Neural progenitor cell (in vitro differentiated cells): ENCODE results near the gene ANHX. TPM values are rescaled to one million over a fixed set of nuclear protein-coding genes. Genes with fewer than 3 reads are reported as not detected.

Experiments used
- DNase-seq: peaks from one replicate; pipeline ENCODE4 v3.0.0-alpha.2; 2016; ENCODE audit warnings: low spot score
- H2AFZ ChIP-seq: fragments of 200-600 bp; sonication (generic); replicated peaks from 2 replicates; pipeline ENCODE4 v1.6.1; 2016; ENCODE audit warnings: antibody characterized with exemption
- H3F3A ChIP-seq: fragments of 200-600 bp; sonication (generic); 2 replicates; pipeline ENCODE4 v1.6.1; 2016; ENCODE audit warnings: antibody characterized with exemption, low read depth
- H3K27ac ChIP-seq: fragments of 200-600 bp; sonication (generic); 2 replicates; pipeline ENCODE4 v1.5.1; 2016; ENCODE audit warnings: mild to moderate bottlenecking
- H3K27me3 ChIP-seq: fragments of 200-600 bp; sonication (generic); 2 replicates; pipeline ENCODE4 v1.6.1; 2016; ENCODE audit warnings: mild to moderate bottlenecking, moderate library complexity
- H3K36me3 ChIP-seq: fragments of 200-600 bp; sonication (generic); 2 replicates; pipeline ENCODE4 v1.5.1; 2016
- H3K4me1 ChIP-seq: fragments of 200-600 bp; sonication (generic); 2 replicates; pipeline ENCODE4 v1.6.1; 2016; ENCODE audit warnings: mixed run types
- H3K4me2 ChIP-seq: fragments of 200-600 bp; sonication (generic); 2 replicates; pipeline ENCODE4 v1.6.1; 2016
- H3K4me3 ChIP-seq: fragments of 200-600 bp; sonication (generic); 2 replicates; pipeline ENCODE4 v1.5.1; 2016
- H3K79me2 ChIP-seq: fragments of 200-600 bp; sonication (generic); 2 replicates; pipeline ENCODE4 v1.6.1; 2016; ENCODE audit warnings: low read depth
- H3K9ac ChIP-seq: fragments of 200-600 bp; sonication (generic); 2 replicates; pipeline ENCODE4 v1.6.1; 2016
- H3K9me3 ChIP-seq: fragments of 200-600 bp; sonication (generic); 2 replicates; pipeline ENCODE4 v1.5.1; 2016; ENCODE audit warnings: low read depth
- H4K20me1 ChIP-seq: fragments of 200-600 bp; sonication (generic); 2 replicates; pipeline ENCODE4 v1.6.1; 2016; ENCODE audit warnings: low read depth
- H3K27ac Mint-ChIP-seq: 3 replicates; pipeline ENCODE4 v1.8.0; 2021; ENCODE audit warnings: mixed read lengths
- H3K27me3 Mint-ChIP-seq: 2 replicates; pipeline ENCODE4 v1.8.0; 2022; ENCODE audit warnings: low read depth, mild to moderate bottlenecking, inconsistent platforms, moderate library complexity, mixed read lengths; ENCODE audit not compliant: insufficient read depth
- H3K36me3 Mint-ChIP-seq: 3 replicates; pipeline ENCODE4 v1.8.0; 2021; ENCODE audit warnings: mixed read lengths
- H3K4me1 Mint-ChIP-seq: 3 replicates; pipeline ENCODE4 v1.8.0; 2021; ENCODE audit warnings: mixed read lengths
- H3K4me3 Mint-ChIP-seq: 3 replicates; pipeline ENCODE4 v1.8.0; 2021; ENCODE audit warnings: mild to moderate bottlenecking, moderate library complexity, mixed read lengths
- H3K9me3 Mint-ChIP-seq: 3 replicates; pipeline ENCODE4 v1.8.0; 2020; ENCODE audit warnings: mixed read lengths
- EZH2 ChIP-seq: fragments of 200-600 bp; sonication (generic); IDR thresholded peaks from 2 replicates; pipeline ENCODE4 v1.6.1; 2017; ENCODE audit warnings: antibody characterized with exemption, mild to moderate bottlenecking, moderate library complexity
- EZH2phosphoT487 ChIP-seq: fragments of 200-600 bp; sonication (generic); IDR thresholded peaks from 2 replicates; pipeline ENCODE4 v1.6.1; 2017; ENCODE audit warnings: antibody characterized with exemption
- total RNA-seq: library from RNA; depleted of rRNA; stranded (reverse); fragments of >200 nt; gene quantifications from 2 replicates; pipeline ENCODE4 v1.2.3, GENCODE V29; 2015; ENCODE audit warnings: low replicate concordance
- TF ChIP-seq, protein P1 (sequence below): fragments of 200-600 bp; sonication (generic); IDR thresholded peaks from 2 replicates; pipeline ENCODE4 v1.5.1; 2017; ENCODE audit warnings: antibody characterized with exemption, mild to moderate bottlenecking

Gene ANHX
- total RNA-seq, 1 donor from 2014 or later = not detected

DNA sequence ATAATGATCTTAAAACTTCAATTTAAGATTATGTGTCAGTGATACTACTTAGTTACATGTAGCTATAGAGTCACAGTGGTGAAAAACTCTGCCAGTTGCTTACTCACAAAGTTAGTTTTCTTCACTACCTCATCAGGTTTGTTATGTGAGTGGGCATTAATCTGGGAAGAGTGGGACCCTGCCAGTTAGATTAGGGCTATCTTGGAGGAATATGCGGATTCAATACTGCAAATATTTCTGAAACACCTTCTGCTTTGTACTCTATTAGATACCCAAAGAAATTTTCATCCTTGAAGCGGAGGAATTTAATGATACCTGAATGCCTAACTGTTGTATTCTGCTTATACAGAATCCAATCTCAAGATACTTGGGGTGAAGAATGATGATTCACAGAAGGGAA, 29.3 kb downstream of the ANHX start:
- Histone ChIP-seq H3K9ac (no peak overlapping the region), H3K9me3 (peaks cover 79% of the 10 kb centered on the region), H3K4me3 (no peak overlapping the region), H3K4me2 (no peak overlapping the region), H3K36me3 (peaks cover 51% of the 10 kb centered on the region), H3K27ac (no peak overlapping the region), H3K27me3 (no peaks in the 10 kb centered on the region), H4K20me1 (no peaks in the 10 kb centered on the region), H3F3A (peaks cover 32% of the 10 kb centered on the region), H2AFZ (no peak overlapping the region), H3K79me2 (no peaks in the 10 kb centered on the region), H3K4me1 (no peaks in the 10 kb centered on the region)
- H3K4me3 Mint-ChIP-seq = no peak overlapping the region
- H3K27ac Mint-ChIP-seq = no peak overlapping the region
- DNase-seq = no peak
- TF ChIP-seq, protein P1, sequence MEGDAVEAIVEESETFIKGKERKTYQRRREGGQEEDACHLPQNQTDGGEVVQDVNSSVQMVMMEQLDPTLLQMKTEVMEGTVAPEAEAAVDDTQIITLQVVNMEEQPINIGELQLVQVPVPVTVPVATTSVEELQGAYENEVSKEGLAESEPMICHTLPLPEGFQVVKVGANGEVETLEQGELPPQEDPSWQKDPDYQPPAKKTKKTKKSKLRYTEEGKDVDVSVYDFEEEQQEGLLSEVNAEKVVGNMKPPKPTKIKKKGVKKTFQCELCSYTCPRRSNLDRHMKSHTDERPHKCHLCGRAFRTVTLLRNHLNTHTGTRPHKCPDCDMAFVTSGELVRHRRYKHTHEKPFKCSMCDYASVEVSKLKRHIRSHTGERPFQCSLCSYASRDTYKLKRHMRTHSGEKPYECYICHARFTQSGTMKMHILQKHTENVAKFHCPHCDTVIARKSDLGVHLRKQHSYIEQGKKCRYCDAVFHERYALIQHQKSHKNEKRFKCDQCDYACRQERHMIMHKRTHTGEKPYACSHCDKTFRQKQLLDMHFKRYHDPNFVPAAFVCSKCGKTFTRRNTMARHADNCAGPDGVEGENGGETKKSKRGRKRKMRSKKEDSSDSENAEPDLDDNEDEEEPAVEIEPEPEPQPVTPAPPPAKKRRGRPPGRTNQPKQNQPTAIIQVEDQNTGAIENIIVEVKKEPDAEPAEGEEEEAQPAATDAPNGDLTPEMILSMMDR = no peak
- TF ChIP-seq EZH2phosphoT487 (no peak), EZH2 (no peak)
- no peaks in the 10 kb centered on the region for H3K4me1 Mint-ChIP-seq
- peaks cover 78% of the 10 kb centered on the region for H3K9me3 Mint-ChIP-seq
- peaks cover 12% of the 10 kb centered on the region for H3K27me3 Mint-ChIP-seq
- H3K36me3 Mint-ChIP-seq = peaks cover 51% of the 10 kb centered on the region

DNA sequence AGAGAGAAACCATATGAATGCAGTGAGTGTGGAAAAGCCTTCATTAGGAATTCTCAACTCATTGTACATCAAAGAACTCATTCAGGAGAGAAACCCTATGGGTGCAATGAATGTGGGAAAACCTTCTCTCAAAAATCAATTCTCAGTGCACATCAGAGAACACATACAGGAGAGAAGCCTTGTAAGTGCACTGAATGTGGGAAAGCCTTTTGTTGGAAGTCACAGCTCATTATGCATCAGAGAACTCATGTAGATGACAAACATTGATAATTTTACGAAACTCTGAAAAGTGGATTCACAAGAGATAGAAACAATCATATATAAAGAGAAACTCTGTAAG, 31.4 kb downstream of the ANHX start:
- H3K4me3 ChIP-seq = peak overlapping the region; percentile 21

DNA sequence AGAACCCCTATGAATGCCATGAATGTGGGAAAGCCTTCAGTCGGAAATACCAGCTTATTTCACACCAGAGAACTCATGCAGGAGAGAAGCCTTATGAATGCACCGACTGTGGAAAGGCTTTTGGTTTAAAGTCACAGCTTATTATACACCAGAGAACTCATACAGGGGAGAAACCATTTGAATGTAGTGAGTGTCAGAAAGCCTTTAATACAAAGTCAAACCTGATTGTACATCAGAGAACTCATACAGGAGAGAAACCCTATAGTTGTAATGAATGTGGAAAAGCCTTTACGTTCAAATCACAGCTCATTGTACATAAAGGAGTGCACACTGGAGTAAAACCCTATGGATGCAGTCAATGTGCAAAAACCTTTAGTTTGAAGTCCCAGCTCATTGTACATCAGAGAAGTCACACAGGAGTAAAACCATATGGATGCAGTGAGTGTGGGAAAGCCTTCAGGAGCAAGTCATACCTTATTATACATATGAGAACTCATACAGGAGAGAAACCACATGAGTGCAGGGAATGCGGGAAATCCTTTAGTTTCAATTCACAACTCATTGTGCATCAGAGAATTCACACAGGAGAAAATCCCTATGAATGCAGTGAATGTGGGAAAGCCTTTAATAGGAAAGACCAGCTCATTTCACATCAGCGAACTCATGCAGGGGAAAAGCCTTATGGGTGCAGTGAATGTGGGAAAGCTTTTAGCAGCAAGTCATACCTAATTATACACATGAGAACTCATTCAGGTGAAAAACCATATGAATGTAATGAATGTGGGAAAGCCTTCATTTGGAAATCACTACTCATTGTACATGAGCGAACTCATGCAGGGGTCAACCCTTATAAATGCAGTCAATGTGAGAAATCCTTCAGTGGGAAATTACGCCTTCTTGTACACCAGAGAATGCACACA, 32.1 kb downstream of the ANHX start:
- peak overlapping the region; percentile 21 for H3K4me3 ChIP-seq
- peaks cover 85% of the 10 kb centered on the region for H3K9me3 Mint-ChIP-seq
- H3K9me3 ChIP-seq = peaks cover 82% of the 10 kb centered on the region
- H3K9ac ChIP-seq = no peak overlapping the region
- no peaks in the 10 kb centered on the region for H4K20me1 ChIP-seq
- H3K36me3 ChIP-seq = peaks cover 64% of the 10 kb centered on the region
- H3K27me3 ChIP-seq = no peaks in the 10 kb centered on the region
- no peak overlapping the region for H2AFZ ChIP-seq
- H3K4me1 Mint-ChIP-seq = no peaks in the 10 kb centered on the region
- peaks cover 32% of the 10 kb centered on the region for H3F3A ChIP-seq
- peaks cover 68% of the 10 kb centered on the region for H3K36me3 Mint-ChIP-seq
- TF ChIP-seq, protein P1 = no peak
- TF ChIP-seq EZH2phosphoT487 (no peak), EZH2 (no peak)
- no peak overlapping the region for H3K4me2 ChIP-seq
- H3K79me2 ChIP-seq = no peaks in the 10 kb centered on the region
- no peak for DNase-seq
- peaks cover 9% of the 10 kb centered on the region for H3K27me3 Mint-ChIP-seq
- H3K27ac ChIP-seq = no peak overlapping the region
- H3K27ac Mint-ChIP-seq = no peak overlapping the region
- no peaks in the 10 kb centered on the region for H3K4me1 ChIP-seq
- H3K4me3 Mint-ChIP-seq = peak overlapping the region; percentile 12

More for the DNA sequence above, 31.4 kb downstream of the ANHX start:
- Histone ChIP-seq H3K27ac (no peak overlapping the region), H4K20me1 (no peaks in the 10 kb centered on the region), H3K36me3 (peaks cover 64% of the 10 kb centered on the region), H3K4me1 (no peaks in the 10 kb centered on the region), H3K27me3 (no peaks in the 10 kb centered on the region), H3K9ac (no peak overlapping the region), H2AFZ (no peak overlapping the region), H3K9me3 (peaks cover 84% of the 10 kb centered on the region), H3F3A (peaks cover 32% of the 10 kb centered on the region), H3K4me2 (no peak overlapping the region), H3K79me2 (no peaks in the 10 kb centered on the region)
- TF ChIP-seq, protein P1 = no peak
- TF ChIP-seq EZH2phosphoT487 (no peak), EZH2 (no peak)
- Mint-ChIP-seq H3K36me3 (peaks cover 67% of the 10 kb centered on the region), H3K27ac (no peak overlapping the region), H3K4me3 (no peak overlapping the region), H3K27me3 (peaks cover 12% of the 10 kb centered on the region), H3K4me1 (no peaks in the 10 kb centered on the region), H3K9me3 (peaks cover 88% of the 10 kb centered on the region)
- DNase-seq = no peak
